HepG2 (cell line): ENCODE data around the gene SLC7A10. TPM values are rescaled to one million over a fixed set of nuclear protein-coding genes. Genes with fewer than 3 reads are reported as not detected.

Source experiments
- ATAC-seq: fragments of 200-7000 bp; cut with Tn5 transposase; 3 replicates; pipeline ENCODE4 v1.9.1; 2020; ENCODE audit warnings: mild to moderate bottlenecking, moderate library complexity
- BruUV-seq: library from RNA; stranded (reverse); fragments of 400-500 nt; replicated peaks from 2 replicates; lab custom pipeline; 2021; lab: Mats Ljungman, UMichigan
- CTCF ChIA-PET: fragments of 300-600 bp; formaldehyde crosslinking; extraction: SDS; loops from one replicate; lab custom pipeline; 2021; ENCODE audit warnings: low total read pairs, inconsistent platforms, low intra/inter-chr PET ratio; lab: Yijun Ruan, JAX
- POLR2A ChIA-PET: fragments of 350-600 bp; sonication (Branson Sonifier 250); formaldehyde crosslinking; loops from one replicate; lab custom pipeline; 2020; ENCODE audit warnings: antibody characterized with exemption, inconsistent platforms; lab: Yijun Ruan, JAX
- DNase-seq: peaks from one replicate; pipeline ENCODE4 v3.0.0-alpha.2; 2015; ENCODE audit warnings: low spot score
- FAIRE-seq: peaks from 3 replicates; lab custom pipeline; 2011; peaks lifted over from hg19 to GRCh38; lab: Jason Lieb, UNC
- H2AFZ ChIP-seq: one replicate; pipeline ENCODE4 v1.6.1; 2011; ENCODE audit warnings: low read length, inconsistent platforms
- H3K27ac ChIP-seq: fragments of 300-600 bp; 3 replicates; pipeline ENCODE4 v1.8.0; 2011; ENCODE audit warnings: mixed run types, mild to moderate bottlenecking, mixed read lengths, low read length, inconsistent platforms; ENCODE audit not compliant: insufficient read depth; ENCODE audit errors: extremely low read length
- H3K27me3 ChIP-seq, 2 experiments: fragments of 200-600 bp in 1 of 2; 2 replicates in 1 of 2; 3 replicates in 1 of 2; pipeline versions ENCODE4 v1.6.0 to v1.8.0; 2011; ENCODE audit warnings: low read length in 2 of 2, mild to moderate bottlenecking in 2 of 2, moderate library complexity in 2 of 2, inconsistent platforms in 1 of 2; ENCODE audit not compliant: insufficient read depth in 2 of 2, control insufficient read depth in 1 of 2
- H3K36me3 ChIP-seq, 2 experiments: fragments of 200-600 bp in 1 of 2; replicated peaks in 1 of 2; 2 replicates in 1 of 2; 3 replicates in 1 of 2; pipeline versions ENCODE4 v1.5.1 to v1.8.0; 2011; ENCODE audit warnings: low read length in 2 of 2, inconsistent platforms in 1 of 2; ENCODE audit not compliant: insufficient read depth in 2 of 2, control insufficient read depth in 1 of 2
- H3K4me1 ChIP-seq: 2 replicates; pipeline ENCODE4 v1.5.1; 2012; ENCODE audit warnings: low read length, inconsistent platforms; ENCODE audit not compliant: insufficient read depth
- H3K4me2 ChIP-seq: 2 replicates; pipeline ENCODE4 v1.6.0; 2011; ENCODE audit warnings: low read depth, low read length, inconsistent platforms
- H3K4me3 ChIP-seq, 3 experiments: fragments of 200-600 bp in 1 of 3; sonication (generic), shearing (Covaris generic) in 1 of 3; replicated peaks in 1 of 3; 2 replicates each; pipeline ENCODE4 v1.5.1; 2011 to 2016; ENCODE audit warnings: low read length in 3 of 3, inconsistent platforms in 2 of 3, low read depth in 2 of 3, mild to moderate bottlenecking in 2 of 3, control low read depth in 1 of 3, mixed read lengths in 1 of 3; ENCODE audit not compliant: insufficient read depth in 1 of 3
- H3K79me2 ChIP-seq: one replicate; pipeline ENCODE4 v1.6.1; 2011; ENCODE audit warnings: low read length, inconsistent platforms; ENCODE audit not compliant: insufficient read depth
- H3K9ac ChIP-seq: 2 replicates; pipeline ENCODE4 v1.6.0; 2011; ENCODE audit warnings: mild to moderate bottlenecking, low read depth, low read length, inconsistent platforms; ENCODE audit not compliant: insufficient read depth
- H3K9me3 ChIP-seq: 2 replicates; pipeline ENCODE4 v1.5.1; 2012; ENCODE audit warnings: mild to moderate bottlenecking, low read length
- H4K20me1 ChIP-seq: 2 replicates; pipeline ENCODE4 v1.6.0; 2011; ENCODE audit warnings: inconsistent platforms, mild to moderate bottlenecking, low read length, moderate library complexity; ENCODE audit not compliant: insufficient read depth
- NAIF1 ChIP-seq: sonication (generic); formaldehyde crosslinking; IDR thresholded peaks from 2 replicates; pipeline ENCODE4 v1.5.0; 2020; ENCODE audit warnings: mild to moderate bottlenecking, missing genetic modification reagents, borderline replicate concordance
- WGBS: methylation state at CpG from one replicate; pipeline ENCODE4 v1.1.6; 2017; ENCODE audit warnings: low lambda C conversion rate; 5-methylcytosine and 5-hydroxymethylcytosine counted together
- in situ Hi-C: cut with HindIII; loops from 2 replicates; pipeline ENCODE4 v1.10.0; 2017; ENCODE audit warnings: low pct_unique_long_range_greater_than_20kb; ENCODE audit not compliant: extremely low pct_ligation_motif_present
- intact Hi-C: fragments of 100-400 bp; cut with micrococcal nuclease; formaldehyde crosslinking; loops from one replicate; pipeline ENCODE4 v1.10.0; 2022; ENCODE audit not compliant: unreplicated experiment
- polyA plus RNA-seq, 8 experiments: library from polyadenylated mRNA; depleted of rRNA in 3 of 8; stranded (reverse) in 7 of 8; unstranded in 1 of 8; fragments of >200 nt; fragmentation: Illumina TruSeq in 4 of 8; extraction: Trizol in 4 of 8; gene quantifications; 2 replicates each; pipeline versions ENCODE4 v1.2.1 to v1.2.3, GENCODE V29; 2011 to 2016; ENCODE audit warnings: low read depth in 4 of 8, missing spikeins in 1 of 8, mixed read lengths in 1 of 8; ENCODE audit not compliant: insufficient read depth in 1 of 8
- total RNA-seq, 5 experiments: library from RNA; depleted of rRNA; stranded (reverse); fragments of >200 nt; fragmentation: Illumina TruSeq; extraction: Trizol; gene quantifications; 2 replicates each; pipeline ENCODE4 v1.2.3, GENCODE V29; 2016; ENCODE audit warnings: low read depth in 1 of 5
- TF ChIP-seq, protein P1 (sequence below): sonication (generic); formaldehyde crosslinking; IDR thresholded peaks from 2 replicates; pipeline ENCODE4 v1.8.0; 2022; ENCODE audit warnings: missing genetic modification reagents, mild to moderate bottlenecking, moderate library complexity, borderline replicate concordance
- TF ChIP-seq, protein P2 (sequence below): sonication (generic); formaldehyde crosslinking; IDR thresholded peaks from 2 replicates; pipeline ENCODE4 v1.8.0; 2022; ENCODE audit warnings: missing genetic modification reagents, low read depth, mild to moderate bottlenecking, borderline replicate concordance

Gene SLC7A10
- total and polyA plus RNA-seq, 2 of the 13 experiments (the other 11 are each of a cell fraction or from before 2014, with no cell fraction given): 1.1 to 2.2 TPM

DNA sequence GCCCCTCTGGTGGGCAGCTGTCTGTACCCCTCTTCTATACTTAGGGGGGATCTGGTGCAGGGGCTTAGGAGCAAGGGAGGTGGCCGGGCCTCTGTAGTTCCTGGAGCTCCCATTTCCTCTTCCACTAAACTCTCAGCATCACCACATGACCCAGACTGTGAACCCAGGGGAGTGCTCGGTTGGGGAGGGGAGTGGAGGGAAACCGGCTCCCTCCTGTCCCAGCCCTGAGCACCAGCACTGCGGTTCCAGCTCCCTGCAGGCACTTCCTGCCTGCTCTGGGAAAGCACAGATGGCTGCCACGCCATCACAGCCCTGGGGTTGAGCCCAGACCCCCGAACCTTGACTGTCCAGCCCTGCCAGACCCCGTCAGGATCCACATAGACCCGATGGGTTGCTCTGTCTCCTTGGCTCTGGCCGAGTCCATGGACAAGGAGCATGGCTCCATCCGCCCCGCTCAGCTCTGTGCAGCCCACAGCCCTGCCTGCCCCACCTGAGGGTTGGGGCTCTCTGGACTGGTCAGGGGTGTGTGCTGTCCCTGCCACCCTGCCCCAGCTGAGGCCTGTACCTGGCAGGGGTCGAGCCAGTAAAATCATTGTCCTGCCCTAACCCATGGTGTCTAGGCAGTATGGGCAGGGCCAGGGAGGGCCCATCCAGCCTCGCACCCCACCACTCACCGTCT is 36.0 kb upstream of the SLC7A10 start:
- peak; percentile 56 for ATAC-seq
- no peaks in the 10 kb centered on the region for H3K79me2 ChIP-seq
- no peak overlapping the region for H3K9ac ChIP-seq
- no peak for DNase-seq
- no peaks in the 10 kb centered on the region for H3K36me3 ChIP-seq
- in situ Hi-C loops: no loop called here
- TF ChIP-seq, protein P1, sequence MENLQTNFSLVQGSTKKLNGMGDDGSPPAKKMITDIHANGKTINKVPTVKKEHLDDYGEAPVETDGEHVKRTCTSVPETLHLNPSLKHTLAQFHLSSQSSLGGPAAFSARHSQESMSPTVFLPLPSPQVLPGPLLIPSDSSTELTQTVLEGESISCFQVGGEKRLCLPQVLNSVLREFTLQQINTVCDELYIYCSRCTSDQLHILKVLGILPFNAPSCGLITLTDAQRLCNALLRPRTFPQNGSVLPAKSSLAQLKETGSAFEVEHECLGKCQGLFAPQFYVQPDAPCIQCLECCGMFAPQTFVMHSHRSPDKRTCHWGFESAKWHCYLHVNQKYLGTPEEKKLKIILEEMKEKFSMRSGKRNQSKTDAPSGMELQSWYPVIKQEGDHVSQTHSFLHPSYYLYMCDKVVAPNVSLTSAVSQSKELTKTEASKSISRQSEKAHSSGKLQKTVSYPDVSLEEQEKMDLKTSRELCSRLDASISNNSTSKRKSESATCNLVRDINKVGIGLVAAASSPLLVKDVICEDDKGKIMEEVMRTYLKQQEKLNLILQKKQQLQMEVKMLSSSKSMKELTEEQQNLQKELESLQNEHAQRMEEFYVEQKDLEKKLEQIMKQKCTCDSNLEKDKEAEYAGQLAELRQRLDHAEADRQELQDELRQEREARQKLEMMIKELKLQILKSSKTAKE: no peak
- no peak for TF ChIP-seq NAIF1 (CRISPR knock-in tag)
- TF ChIP-seq, protein P2, sequence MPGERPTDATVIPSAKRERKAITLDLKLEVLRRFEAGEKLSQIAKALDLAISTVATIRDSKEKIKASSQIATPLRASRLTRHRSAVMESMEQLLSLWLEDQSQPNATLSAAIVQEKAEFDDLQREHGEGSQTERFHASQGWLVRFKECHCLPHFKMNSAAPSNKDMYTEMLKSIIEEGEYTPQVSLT (CRISPR knock-in tag): no peak
- WGBS: 57% methylated on average over 12 of the region's 14 CpGs
- no TSS peak for BruUV-seq
- no peak overlapping the region for H3K4me2 ChIP-seq
- ChIA-PET CTCF (no interaction called here), POLR2A (interaction anchor here (1.1 to 1.7 kb wide), 3 partner anchors 13 to 39 kb away, joined by 3 to 5 read pairs (median 4); no protein-coding TSS in a partner anchor)
- peaks cover 0 to 4% of the 10 kb centered on the region in 2 experiments; a peak in 3 of 5 replicates for H3K27me3 ChIP-seq
- peaks cover 36% of the 10 kb centered on the region for H3K4me1 ChIP-seq
- H4K20me1 ChIP-seq: no peaks in the 10 kb centered on the region
- intact Hi-C loops: no loop called here
- no peak overlapping the region for H3K27ac ChIP-seq
- FAIRE-seq: no peak
- H3K4me3 ChIP-seq: no peak overlapping the region
- peaks cover 5% of the 10 kb centered on the region for H3K9me3 ChIP-seq
- no peak overlapping the region for H2AFZ ChIP-seq
